ENCODE measurements around the gene KRT75. TPM values are rescaled to one million over a fixed set of nuclear protein-coding genes. Genes with fewer than 3 reads are reported as not detected.

Gene KRT75
- total and polyA plus RNA-seq, 2 donors (not counting 3 experiments of a cell fraction or from before 2014, with no cell fraction given): not detected

- Histone ChIP-seq H3K4me3 (replicated peaks in 1 of 3; ENCODE audit: insufficient read depth in 1 of 3, low read depth in 1 of 3, low read length in 3 of 3) (no peak overlapping the region), H2AFZ (ENCODE audit: low read depth, low read length) (no peak overlapping the region), H3K9me1 (replicated peaks; ENCODE audit: control insufficient read depth, extremely low read depth, insufficient read depth, low read length) (no peaks in the 10 kb centered on the region), H3K27ac (ENCODE audit: insufficient read depth, low read depth, low read length) (no peak overlapping the region), H3K4me2 (ENCODE audit: insufficient read depth, low read length) (no peak overlapping the region), H3K79me2 (ENCODE audit: control insufficient read depth, insufficient read depth, low read length) (no peaks in the 10 kb centered on the region), H3K36me3 (ENCODE audit: control insufficient read depth in 2 of 2, extremely low read depth in 1 of 2, insufficient read depth in 2 of 2, low read length in 2 of 2) (no peaks in the 10 kb centered on the region), H3K9me3 (replicated peaks; ENCODE audit: control insufficient read depth, insufficient read depth, low read length) (no peaks in the 10 kb centered on the region), H3K4me1 (ENCODE audit: control insufficient read depth, extremely low read depth, insufficient read depth, low read length) (no peaks in the 10 kb centered on the region), H3K9ac (replicated peaks; ENCODE audit: extremely low read depth, insufficient read depth, low read length) (no peak overlapping the region), H3K27me3 (ENCODE audit: control insufficient read depth in 2 of 2, insufficient read depth in 2 of 2, low read length in 2 of 2) (peaks cover 2 to 10% of the 10 kb centered on the region in 2 experiments), H4K20me1 (replicated peaks; ENCODE audit: control insufficient read depth, extremely low read depth, insufficient read depth, low read length) (no peaks in the 10 kb centered on the region)
- ChIA-PET POLR2A (no interaction called here), CTCF (interaction anchor here (0.9 to 3.7 kb wide), 4 partner anchors 10 to 502 kb away, joined by 3 to 16 read pairs (median 8); no protein-coding TSS in a partner anchor)
- dilution Hi-C loops (cut with MboI; ENCODE audit: extremely low pct_ligation_motif_present, low sequenced_read_pairs): no loop called here
- no peak for TF ChIP-seq EZH2 (IDR thresholded peaks at IDR 0.05; ENCODE audit: borderline replicate concordance, low read depth, low read length, severe bottlenecking)
- TF ChIP-seq GATA2 (IDR thresholded peaks at IDR 0.05; ENCODE audit: insufficient read depth, insufficient read length, low read depth, low read length): no peak
- TF ChIP-seq FOS (IDR thresholded peaks at IDR 0.05; ENCODE audit: borderline replicate concordance, insufficient read depth, low read length): no peak
- no peak for TF ChIP-seq POLR2A (IDR thresholded peaks at IDR 0.05; ENCODE audit: low read depth, low read length)
- TF ChIP-seq MYC (IDR thresholded peaks at IDR 0.05; ENCODE audit: low read depth, low read length): no peak
- TF ChIP-seq POLR2AphosphoS5 (IDR thresholded peaks at IDR 0.05; ENCODE audit: insufficient read depth, low read depth, low read length): no peak
- TF ChIP-seq, protein P1, sequence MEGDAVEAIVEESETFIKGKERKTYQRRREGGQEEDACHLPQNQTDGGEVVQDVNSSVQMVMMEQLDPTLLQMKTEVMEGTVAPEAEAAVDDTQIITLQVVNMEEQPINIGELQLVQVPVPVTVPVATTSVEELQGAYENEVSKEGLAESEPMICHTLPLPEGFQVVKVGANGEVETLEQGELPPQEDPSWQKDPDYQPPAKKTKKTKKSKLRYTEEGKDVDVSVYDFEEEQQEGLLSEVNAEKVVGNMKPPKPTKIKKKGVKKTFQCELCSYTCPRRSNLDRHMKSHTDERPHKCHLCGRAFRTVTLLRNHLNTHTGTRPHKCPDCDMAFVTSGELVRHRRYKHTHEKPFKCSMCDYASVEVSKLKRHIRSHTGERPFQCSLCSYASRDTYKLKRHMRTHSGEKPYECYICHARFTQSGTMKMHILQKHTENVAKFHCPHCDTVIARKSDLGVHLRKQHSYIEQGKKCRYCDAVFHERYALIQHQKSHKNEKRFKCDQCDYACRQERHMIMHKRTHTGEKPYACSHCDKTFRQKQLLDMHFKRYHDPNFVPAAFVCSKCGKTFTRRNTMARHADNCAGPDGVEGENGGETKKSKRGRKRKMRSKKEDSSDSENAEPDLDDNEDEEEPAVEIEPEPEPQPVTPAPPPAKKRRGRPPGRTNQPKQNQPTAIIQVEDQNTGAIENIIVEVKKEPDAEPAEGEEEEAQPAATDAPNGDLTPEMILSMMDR (IDR thresholded peaks at IDR 0.05; ENCODE audit: extremely low read depth in 1 of 2, insufficient read depth in 1 of 2, low read depth in 1 of 2, low read length in 2 of 2): no peak
- TF ChIP-seq, protein P2, sequence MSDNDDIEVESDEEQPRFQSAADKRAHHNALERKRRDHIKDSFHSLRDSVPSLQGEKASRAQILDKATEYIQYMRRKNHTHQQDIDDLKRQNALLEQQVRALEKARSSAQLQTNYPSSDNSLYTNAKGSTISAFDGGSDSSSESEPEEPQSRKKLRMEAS (IDR thresholded peaks at IDR 0.05; ENCODE audit: insufficient read depth, insufficient read length): no peak
- no peak for TF ChIP-seq JUN (IDR thresholded peaks at IDR 0.05; ENCODE audit: borderline replicate concordance, insufficient read depth, insufficient read length, low read depth)
- intact Hi-C loops (cut with micrococcal nuclease): no loop called here
- BruUV-seq (replicated peaks): no TSS peak
- no peak for DNase-seq (ENCODE audit: low read depth, low spot score)
- FAIRE-seq: no peak
Measured at GRCh38 chr12:52382854-52383253, 51.3 kb downstream of the KRT75 start.

Data from endothelial cell of umbilical vein (primary cell).